DMS153 treated with DMSO at 0.1 percent for 48 hours (cell line): ENCODE data around the gene ALDH1A3.

ENCODE experiments used
- DNase-seq: peaks from one replicate; lab custom pipeline; 2025; ENCODE audit not compliant: unreplicated experiment; lab: John Stamatoyannopoulos, UW

ALDH1A3 gene

GRCh38 chr15:100901296-100901695 is 21.7 kb downstream of the ALDH1A3 start:
- DNase-seq, result no peak

GRCh38 chr15:100901702-100902435 is 22.2 kb downstream of the ALDH1A3 start:
- no peak for DNase-seq

- DNase-seq, result no peak
These were observed 23.0 kb downstream of the ALDH1A3 start for GRCh38 chr15:100902436-100903167.

DNA sequence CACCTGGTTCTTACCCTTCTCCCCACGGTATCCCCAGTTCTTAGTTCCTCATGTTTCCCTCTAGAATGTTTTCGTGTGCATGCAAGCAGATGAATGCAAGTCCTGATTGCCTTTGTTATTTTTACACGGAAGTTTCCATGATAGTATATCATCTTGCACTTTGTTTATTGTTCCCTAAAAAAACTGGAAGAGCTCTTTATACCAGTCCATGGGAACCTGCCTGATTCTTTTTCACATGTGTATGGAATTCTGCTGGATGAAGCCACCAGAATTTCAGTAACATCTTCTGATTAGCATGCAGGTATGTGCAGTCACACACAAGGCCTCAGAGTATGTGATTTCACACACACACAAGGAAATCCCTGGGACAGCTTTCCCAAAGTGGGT is 23.5 kb downstream of the ALDH1A3 start:
- DNase-seq, result no peak

- no peak for DNase-seq
These were observed 26.2 kb downstream of the ALDH1A3 start for GRCh38 chr15:100905850-100906249.

DNA sequence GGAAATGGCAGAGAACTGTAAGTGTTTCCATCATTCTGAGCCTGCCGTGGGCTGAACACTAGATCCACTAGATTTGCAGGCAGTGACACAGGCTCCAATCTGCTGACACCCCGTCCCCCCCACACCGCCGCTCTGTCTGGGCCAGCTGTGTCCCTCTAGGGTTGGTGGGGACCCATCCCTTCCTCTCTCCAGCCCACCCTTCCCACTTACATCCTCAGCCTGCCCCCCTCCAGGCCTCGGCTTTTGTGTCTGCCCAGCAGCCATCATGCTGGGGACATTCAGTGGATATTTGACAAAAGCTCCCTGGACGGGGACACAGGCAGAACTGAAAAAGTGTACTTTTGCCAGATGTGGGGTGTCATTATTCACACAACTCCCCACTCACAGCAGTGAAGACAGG is 28.8 kb downstream of the ALDH1A3 start:
- DNase-seq, result no peak

GRCh38 chr15:100909565-100909964 is 29.9 kb downstream of the ALDH1A3 start:
- DNase-seq, result no peak

DNA sequence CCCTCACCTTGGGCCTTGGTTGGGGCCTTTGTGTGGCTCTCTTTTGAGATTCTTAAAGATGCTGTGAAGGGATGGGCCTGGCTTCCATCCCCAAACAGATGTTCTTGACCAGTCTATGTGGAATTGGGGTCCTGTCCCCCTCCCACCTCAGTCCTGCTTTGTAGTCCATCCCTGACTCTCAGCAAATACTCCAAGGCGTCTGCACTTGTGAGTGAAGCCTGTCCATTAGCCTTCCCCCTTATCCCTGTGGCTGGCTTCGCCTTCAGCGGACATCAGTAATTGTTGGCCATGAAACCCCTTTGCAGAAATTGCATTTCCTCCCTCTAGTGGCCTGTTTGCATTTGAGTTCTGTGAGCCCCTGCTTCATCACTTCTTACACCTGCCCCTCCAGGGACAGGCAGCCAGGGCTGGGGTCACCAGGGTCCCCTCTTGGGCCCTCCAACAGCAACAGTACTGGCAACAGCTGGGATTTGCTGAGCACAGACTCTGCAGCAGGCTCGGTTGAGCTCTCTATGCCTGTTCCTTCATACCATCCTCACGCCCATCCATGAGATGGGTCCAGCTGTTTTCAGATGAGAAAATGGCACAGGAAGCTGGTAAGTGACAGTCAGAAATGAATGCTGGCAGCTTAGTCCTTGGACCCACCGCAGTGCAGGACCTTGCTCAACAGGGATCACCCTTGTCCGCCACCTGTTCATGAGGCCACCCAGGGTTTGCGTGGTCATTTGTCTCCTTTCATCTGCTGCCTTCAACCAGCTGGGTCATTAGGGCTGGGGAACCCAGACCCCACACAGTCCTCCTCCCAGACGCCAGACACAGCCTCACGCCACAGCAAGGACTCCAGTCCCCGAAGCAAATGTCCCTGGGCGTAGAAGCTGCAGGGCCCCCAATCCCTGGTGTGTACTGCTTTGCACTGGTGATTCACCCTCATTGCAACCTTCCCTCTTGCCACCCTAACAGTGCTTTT is 30.6 kb downstream of the ALDH1A3 start:
- DNase-seq, result no peak

GRCh38 chr15:100911086-100911485 is 31.5 kb downstream of the ALDH1A3 start:
- no peak for DNase-seq

DNA sequence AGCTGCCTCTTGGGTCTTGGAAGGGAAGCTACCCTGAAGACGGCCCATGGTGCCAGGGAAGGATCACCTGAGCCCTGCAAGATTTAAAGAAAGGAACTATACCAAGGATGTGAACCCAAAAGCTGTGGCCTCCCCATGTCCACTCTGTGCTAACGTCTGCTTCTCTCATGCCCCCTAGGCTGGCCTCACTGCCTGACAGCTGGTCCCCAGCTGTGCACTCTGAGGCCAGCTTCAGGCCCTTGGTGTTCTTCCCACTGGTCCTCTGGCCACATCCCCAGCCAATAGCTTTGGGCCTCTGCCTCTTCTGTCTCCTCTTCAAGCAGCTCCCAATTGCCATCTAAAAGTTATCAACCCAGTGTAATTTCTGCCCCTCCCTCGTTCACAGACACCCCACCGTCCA is 34.3 kb downstream of the ALDH1A3 start:
- no peak for DNase-seq

GRCh38 chr15:100914876-100915275 is 35.2 kb downstream of the ALDH1A3 start:
- DNase-seq, result no peak

GRCh38 chr15:100918034-100918689 is 38.5 kb downstream of the ALDH1A3 start:
- no peak for DNase-seq

GRCh38 chr15:100918690-100919480 is 39.3 kb downstream of the ALDH1A3 start, which contains the start of gene LRRK1:
Gene LRRK1 (plus strand): TSS chr15:100919357. CDS start chr15:100924633, 5,276 bp downstream.
- no peak for DNase-seq

DNA sequence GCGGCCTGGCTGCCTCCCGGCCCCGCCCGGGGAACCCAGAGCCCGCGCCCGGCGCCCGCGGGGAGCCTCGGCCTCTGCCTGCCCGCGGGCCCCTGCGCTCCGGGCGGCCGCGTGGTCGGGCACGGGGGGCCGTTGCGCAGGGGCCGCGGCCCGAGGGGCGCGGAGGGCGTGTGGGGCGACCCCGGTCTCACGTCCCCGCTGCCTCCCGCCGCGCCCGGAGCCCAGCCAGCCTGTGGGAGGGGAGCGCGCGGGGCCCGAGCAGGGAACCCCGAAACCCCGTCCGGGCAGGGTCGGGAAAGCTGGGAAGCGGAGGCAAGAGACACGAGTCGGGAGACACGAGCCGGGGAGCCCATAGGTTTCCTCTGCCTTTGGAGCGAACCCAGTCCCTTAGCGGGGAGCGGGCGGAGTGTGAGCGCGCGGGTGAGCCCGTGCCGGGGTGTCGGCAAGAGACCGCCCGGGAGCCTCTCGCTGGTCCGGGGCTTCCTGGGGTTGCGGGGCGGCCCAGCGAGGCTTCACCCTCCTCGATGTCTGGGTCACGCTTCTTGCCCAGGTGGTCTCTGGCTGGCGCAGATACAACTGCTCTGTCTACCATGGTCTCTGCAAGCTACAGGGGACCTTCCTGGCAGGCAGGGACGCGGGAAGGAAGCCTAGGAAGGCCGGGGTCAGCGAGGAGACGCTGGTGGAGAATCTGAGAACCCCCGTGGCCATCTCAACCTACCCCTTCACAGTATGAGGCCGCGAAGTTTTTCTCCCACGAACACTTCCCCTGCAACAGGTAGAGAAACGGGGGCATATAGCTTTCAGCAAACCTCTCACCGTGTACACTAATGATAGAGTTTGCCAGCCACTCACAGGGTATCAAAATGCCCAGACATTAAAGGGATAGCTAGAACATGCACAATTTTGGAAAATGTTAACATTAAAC is 40.1 kb downstream of the ALDH1A3 start:
- no peak for DNase-seq

DNA sequence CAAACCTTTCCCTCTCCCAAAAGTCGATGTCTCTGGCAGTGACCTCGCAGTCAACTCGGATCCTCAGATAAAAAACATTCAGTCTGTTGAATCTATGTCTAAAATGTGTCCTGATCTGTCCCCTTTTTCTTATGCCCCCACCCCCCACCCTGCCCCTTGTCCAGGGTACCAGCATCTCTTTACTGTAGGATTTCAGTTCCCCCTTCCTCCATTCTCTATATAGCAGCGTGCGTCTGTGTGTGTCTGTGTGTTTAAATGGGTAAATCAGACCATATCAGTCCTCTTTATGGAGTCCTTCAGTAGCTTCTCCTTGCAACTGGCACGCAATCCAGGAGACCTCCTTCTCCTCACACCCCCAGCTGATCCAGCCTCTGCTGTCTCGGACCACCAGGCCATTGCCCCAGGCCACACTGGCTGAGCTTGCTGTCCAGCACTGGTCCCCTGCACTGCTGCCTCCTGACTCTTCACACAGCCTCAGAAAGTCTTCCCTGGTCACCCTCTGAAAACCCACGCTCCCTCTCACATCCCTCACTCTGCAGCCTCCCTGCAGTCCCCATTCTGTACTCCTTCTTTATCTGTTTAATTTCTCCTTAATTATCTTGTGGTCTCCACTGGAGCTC is 41.0 kb downstream of the ALDH1A3 start:
- DNase-seq, result no peak

DNA sequence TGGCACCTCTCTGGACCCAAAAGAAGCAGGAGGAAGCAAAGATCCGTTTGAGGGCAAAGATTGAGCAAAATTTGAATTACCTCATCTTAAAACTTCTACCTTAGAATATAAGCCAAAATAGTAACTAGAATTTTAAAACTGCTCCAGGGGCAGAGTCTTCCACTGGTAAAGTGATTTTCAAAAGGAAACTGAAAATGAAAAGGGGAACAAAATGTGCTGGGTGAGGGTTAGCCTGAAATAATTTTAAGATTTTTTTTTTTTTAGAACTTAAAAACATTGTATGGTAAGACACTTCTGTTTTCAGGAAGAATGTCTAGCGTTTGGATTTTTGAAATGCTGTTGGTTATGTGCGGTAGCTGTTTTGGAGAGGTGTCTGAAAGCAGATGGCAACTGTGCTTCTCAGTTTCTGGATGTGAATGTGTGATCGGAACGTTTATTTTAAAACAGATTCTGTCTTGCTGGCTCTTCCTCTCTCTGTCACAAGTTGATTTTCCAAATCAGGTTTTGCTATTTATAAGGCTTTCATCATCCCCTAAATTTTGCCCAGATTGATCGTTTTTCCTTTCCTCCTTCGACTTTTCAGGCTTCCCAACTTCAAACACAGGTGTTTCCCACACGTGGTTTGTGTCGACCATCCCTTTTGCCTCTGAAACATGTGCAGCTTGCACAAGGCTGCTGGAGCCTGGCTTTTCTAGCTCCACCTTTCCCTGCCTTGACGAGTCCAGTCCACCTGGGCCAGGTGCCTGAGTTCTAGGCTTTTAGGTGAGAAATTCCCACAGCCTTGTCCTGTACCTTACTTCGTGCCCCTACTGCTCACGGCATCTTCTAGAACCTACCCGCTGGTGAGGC is 42.8 kb downstream of the ALDH1A3 start:
- DNase-seq, result no peak

DNA sequence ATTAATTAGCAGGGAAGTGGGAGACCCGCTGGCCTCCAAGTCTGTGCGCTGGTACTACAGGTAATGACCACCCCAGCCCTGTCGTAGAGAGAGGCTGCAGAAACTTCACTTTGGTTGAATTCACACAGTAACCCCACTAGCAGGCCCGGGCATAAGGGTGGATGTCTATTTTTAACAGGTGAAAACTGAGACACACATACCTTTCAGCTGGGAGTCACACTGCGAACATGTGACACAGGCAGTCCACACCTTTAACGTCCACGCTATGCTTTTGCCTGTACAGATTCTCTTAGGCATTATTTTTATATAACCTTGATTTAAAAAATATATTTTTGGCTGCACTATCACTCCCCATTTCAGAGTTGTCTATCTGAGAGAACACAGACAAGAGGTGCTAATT is 43.4 kb downstream of the ALDH1A3 start:
- DNase-seq, result no peak

- no peak for DNase-seq
These were observed 44.3 kb downstream of the ALDH1A3 start for GRCh38 chr15:100923902-100924301.
